Measurements from ENCODE around the gene FSTL3. TPM values are rescaled to one million over a fixed set of nuclear protein-coding genes. Genes with fewer than 3 reads are reported as not detected.

FSTL3 gene
- total RNA-seq, 1 donor = 52.1 TPM

DNA sequence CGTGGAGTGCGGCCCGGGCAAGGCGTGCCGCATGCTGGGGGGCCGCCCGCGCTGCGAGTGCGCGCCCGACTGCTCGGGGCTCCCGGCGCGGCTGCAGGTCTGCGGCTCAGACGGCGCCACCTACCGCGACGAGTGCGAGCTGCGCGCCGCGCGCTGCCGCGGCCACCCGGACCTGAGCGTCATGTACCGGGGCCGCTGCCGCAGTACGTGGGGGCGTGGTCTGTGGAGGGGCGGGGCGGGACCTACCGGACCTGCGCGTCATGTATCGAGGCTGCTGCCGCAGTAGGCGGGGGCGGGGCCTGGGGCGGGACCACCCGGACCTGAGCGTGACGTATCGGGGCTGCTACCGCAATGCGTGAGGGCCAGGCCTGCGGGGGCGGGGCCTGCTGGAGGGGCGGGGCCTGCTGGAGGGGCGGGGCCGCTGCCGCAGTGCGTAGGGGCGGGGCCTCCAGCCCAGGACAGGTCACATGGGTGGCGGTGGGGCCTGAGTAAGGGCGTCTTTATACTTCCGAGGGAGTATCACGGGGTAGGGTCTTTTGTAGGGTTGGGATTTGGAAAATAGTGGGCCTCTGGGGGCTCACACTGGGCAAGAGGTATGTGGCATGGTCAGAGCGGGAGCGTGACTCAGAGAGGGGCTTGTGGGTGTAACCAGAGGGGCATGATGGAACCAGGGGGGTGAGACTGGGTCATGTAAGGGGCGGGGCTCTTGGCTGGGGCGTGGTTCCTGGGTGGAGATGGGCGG lies 4.3 kb downstream of the FSTL3 start:
- Histone ChIP-seq H3K4me1 (ENCODE audit: insufficient read depth, low read length) (peaks cover 12% of the 10 kb centered on the region), H3K9me3 (ENCODE audit: low read depth, low read length) (no peaks in the 10 kb centered on the region), H3K27me3 (ENCODE audit: insufficient read depth, low read length) (no peaks in the 10 kb centered on the region), H3K27ac (ENCODE audit: low read depth, low read length) (peak overlapping the region; percentile 76), H3K36me3 (ENCODE audit: insufficient read depth, low read length) (no peaks in the 10 kb centered on the region), H3K4me2 (ENCODE audit: insufficient read depth, low read length) (peak overlapping the region; percentile 88), H3K79me2 (ENCODE audit: insufficient read depth, low read length) (peaks cover 9% of the 10 kb centered on the region), H2AFZ (ENCODE audit: low read length) (peak overlapping the region; percentile 90), H4K20me1 (ENCODE audit: insufficient read depth, low read length) (peaks cover 12% of the 10 kb centered on the region), H3K4me3 (ENCODE audit: insufficient read depth, low read length) (peak overlapping the region; percentile 83)
- peak; percentile 100 for DNase-seq (ENCODE audit: insufficient read length, low spot score, missing footprints)
- TF ChIP-seq CTCF (IDR thresholded peaks at IDR 0.05; ENCODE audit: extremely low read depth, low read depth, low read length) = peak; percentile 13

GRCh38 chr19:681029-682019 lies 5.1 kb downstream of the FSTL3 start:
- no peaks in the 10 kb centered on the region for H3K36me3 ChIP-seq (ENCODE audit: insufficient read depth, low read length)
- peak; percentile 99 for DNase-seq (ENCODE audit: insufficient read length, low spot score, missing footprints)
- H3K4me1 ChIP-seq (ENCODE audit: insufficient read depth, low read length) = peaks cover 12% of the 10 kb centered on the region
- peak overlapping the region; percentile 72 for H3K4me3 ChIP-seq (ENCODE audit: insufficient read depth, low read length)
- H3K27me3 ChIP-seq (ENCODE audit: insufficient read depth, low read length) = no peaks in the 10 kb centered on the region
- H3K9me3 ChIP-seq (ENCODE audit: low read depth, low read length) = no peaks in the 10 kb centered on the region
- no peak overlapping the region for H2AFZ ChIP-seq (ENCODE audit: low read length)
- peaks cover 9% of the 10 kb centered on the region for H3K79me2 ChIP-seq (ENCODE audit: insufficient read depth, low read length)
- TF ChIP-seq CTCF (IDR thresholded peaks at IDR 0.05; ENCODE audit: extremely low read depth, low read depth, low read length) = no peak
- H3K4me2 ChIP-seq (ENCODE audit: insufficient read depth, low read length) = peak overlapping the region; percentile 88
- peaks cover 12% of the 10 kb centered on the region for H4K20me1 ChIP-seq (ENCODE audit: insufficient read depth, low read length)
- peak overlapping the region; percentile 76 for H3K27ac ChIP-seq (ENCODE audit: low read depth, low read length)

DNA sequence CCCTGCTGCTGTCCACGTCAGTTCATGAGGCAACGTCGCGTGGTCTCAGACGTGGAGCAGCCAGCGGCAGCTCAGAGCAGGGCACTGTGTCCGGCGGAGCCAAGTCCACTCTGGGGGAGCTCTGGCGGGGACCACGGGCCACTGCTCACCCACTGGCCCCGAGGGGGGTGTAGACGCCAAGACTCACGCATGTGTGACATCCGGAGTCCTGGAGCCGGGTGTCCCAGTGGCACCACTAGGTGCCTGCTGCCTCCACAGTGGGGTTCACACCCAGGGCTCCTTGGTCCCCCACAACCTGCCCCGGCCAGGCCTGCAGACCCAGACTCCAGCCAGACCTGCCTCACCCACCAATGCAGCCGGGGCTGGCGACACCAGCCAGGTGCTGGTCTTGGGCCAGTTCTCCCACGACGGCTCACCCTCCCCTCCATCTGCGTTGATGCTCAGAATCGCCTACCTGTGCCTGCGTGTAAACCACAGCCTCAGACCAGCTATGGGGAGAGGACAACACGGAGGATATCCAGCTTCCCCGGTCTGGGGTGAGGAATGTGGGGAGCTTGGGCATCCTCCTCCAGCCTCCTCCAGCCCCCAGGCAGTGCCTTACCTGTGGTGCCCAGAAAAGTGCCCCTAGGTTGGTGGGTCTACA lies 6.6 kb downstream of the FSTL3 start:
- Histone ChIP-seq H4K20me1 (ENCODE audit: insufficient read depth, low read length) (peaks cover 12% of the 10 kb centered on the region), H3K4me3 (ENCODE audit: insufficient read depth, low read length) (no peak overlapping the region), H3K79me2 (ENCODE audit: insufficient read depth, low read length) (peaks cover 9% of the 10 kb centered on the region), H2AFZ (ENCODE audit: low read length) (no peak overlapping the region), H3K9me3 (ENCODE audit: low read depth, low read length) (no peaks in the 10 kb centered on the region), H3K36me3 (ENCODE audit: insufficient read depth, low read length) (no peaks in the 10 kb centered on the region), H3K27me3 (ENCODE audit: insufficient read depth, low read length) (no peaks in the 10 kb centered on the region), H3K4me1 (ENCODE audit: insufficient read depth, low read length) (peaks cover 4% of the 10 kb centered on the region), H3K27ac (ENCODE audit: low read depth, low read length) (no peak overlapping the region), H3K4me2 (ENCODE audit: insufficient read depth, low read length) (no peak overlapping the region)
- no peak for TF ChIP-seq CTCF (IDR thresholded peaks at IDR 0.05; ENCODE audit: extremely low read depth, low read depth, low read length)
- peak; percentile 67 for DNase-seq (ENCODE audit: insufficient read length, low spot score, missing footprints)

All from osteoblast (primary cell).